OCI-LY1 (cell line): Measurements from ENCODE around the gene IGF1R.

Experiments used
- EZH2 ChIP-seq: fragments of 200-600 bp; sonication (generic), shearing (Covaris generic); IDR thresholded peaks from 2 replicates; pipeline ENCODE4 v1.8.0; 2017; ENCODE audit warnings: borderline replicate concordance, mixed run types, mild to moderate bottlenecking, antibody characterized with exemption, low read length, moderate library complexity, mixed read lengths
- TF ChIP-seq, protein P1 (sequence below): fragments of 200-600 bp; sonication (generic), shearing (Covaris generic); IDR thresholded peaks from 2 replicates; pipeline ENCODE4 v1.5.1; 2017; ENCODE audit warnings: mild to moderate bottlenecking, antibody characterized with exemption, low read length, moderate library complexity, mixed read lengths

- TF ChIP-seq EZH2: no peak
- TF ChIP-seq, protein P1, sequence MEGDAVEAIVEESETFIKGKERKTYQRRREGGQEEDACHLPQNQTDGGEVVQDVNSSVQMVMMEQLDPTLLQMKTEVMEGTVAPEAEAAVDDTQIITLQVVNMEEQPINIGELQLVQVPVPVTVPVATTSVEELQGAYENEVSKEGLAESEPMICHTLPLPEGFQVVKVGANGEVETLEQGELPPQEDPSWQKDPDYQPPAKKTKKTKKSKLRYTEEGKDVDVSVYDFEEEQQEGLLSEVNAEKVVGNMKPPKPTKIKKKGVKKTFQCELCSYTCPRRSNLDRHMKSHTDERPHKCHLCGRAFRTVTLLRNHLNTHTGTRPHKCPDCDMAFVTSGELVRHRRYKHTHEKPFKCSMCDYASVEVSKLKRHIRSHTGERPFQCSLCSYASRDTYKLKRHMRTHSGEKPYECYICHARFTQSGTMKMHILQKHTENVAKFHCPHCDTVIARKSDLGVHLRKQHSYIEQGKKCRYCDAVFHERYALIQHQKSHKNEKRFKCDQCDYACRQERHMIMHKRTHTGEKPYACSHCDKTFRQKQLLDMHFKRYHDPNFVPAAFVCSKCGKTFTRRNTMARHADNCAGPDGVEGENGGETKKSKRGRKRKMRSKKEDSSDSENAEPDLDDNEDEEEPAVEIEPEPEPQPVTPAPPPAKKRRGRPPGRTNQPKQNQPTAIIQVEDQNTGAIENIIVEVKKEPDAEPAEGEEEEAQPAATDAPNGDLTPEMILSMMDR: no peak
Measured at GRCh38 chr15:98938799-98939198, 290.5 kb downstream of the IGF1R start.
